ENCODE measurements around the gene CADM2.

CADM2 gene

GRCh38 chr3:86073799-86074198 lies 1115.0 kb downstream of the CADM2 start:
- H3K27ac ChIP-seq (ENCODE audit: low read depth, low read length): no peak overlapping the region
- no peaks in the 10 kb centered on the region for H3K36me3 ChIP-seq (ENCODE audit: control insufficient read depth, low read length)
- H4K20me1 ChIP-seq (ENCODE audit: control insufficient read depth, insufficient read depth, low read depth, low read length): no peaks in the 10 kb centered on the region
- no peaks in the 10 kb centered on the region for H3K9me3 ChIP-seq (ENCODE audit: control insufficient read depth, insufficient read depth, low read length)
- H3K4me1 ChIP-seq (ENCODE audit: control insufficient read depth, low read length): no peaks in the 10 kb centered on the region
- H3K4me2 ChIP-seq (ENCODE audit: low read length): no peak overlapping the region
- H3K4me3 ChIP-seq (ENCODE audit: low read length): no peak overlapping the region
- TF ChIP-seq CTCF (IDR thresholded peaks at IDR 0.05; ENCODE audit: low read depth, low read length, poor library complexity, severe bottlenecking): no peak
- TF ChIP-seq EZH2phosphoT487 (IDR thresholded peaks at IDR 0.05; ENCODE audit: borderline replicate concordance, low read length): no peak
- H3K79me2 ChIP-seq (ENCODE audit: control insufficient read depth, low read length): no peaks in the 10 kb centered on the region
- H3K27me3 ChIP-seq (ENCODE audit: control insufficient read depth, low read length): no peaks in the 10 kb centered on the region
- H3F3A ChIP-seq (ENCODE audit: control insufficient read depth, insufficient read depth): no peaks in the 10 kb centered on the region
- H3K9me2 ChIP-seq (replicated peaks; ENCODE audit: control insufficient read depth, low read length): no peaks in the 10 kb centered on the region

- H3K4me3 ChIP-seq (ENCODE audit: low read length): no peak overlapping the region
- H3K27ac ChIP-seq (ENCODE audit: low read depth, low read length): no peak overlapping the region
- H3K27me3 ChIP-seq (ENCODE audit: control insufficient read depth, low read length): no peaks in the 10 kb centered on the region
- H3K4me1 ChIP-seq (ENCODE audit: control insufficient read depth, low read length): no peaks in the 10 kb centered on the region
- no peaks in the 10 kb centered on the region for H3F3A ChIP-seq (ENCODE audit: control insufficient read depth, insufficient read depth)
- no peaks in the 10 kb centered on the region for H3K9me3 ChIP-seq (ENCODE audit: control insufficient read depth, insufficient read depth, low read length)
- no peak overlapping the region for H3K4me2 ChIP-seq (ENCODE audit: low read length)
- H3K9me2 ChIP-seq (replicated peaks; ENCODE audit: control insufficient read depth, low read length): no peaks in the 10 kb centered on the region
- no peaks in the 10 kb centered on the region for H3K36me3 ChIP-seq (ENCODE audit: control insufficient read depth, low read length)
- H4K20me1 ChIP-seq (ENCODE audit: control insufficient read depth, insufficient read depth, low read depth, low read length): no peaks in the 10 kb centered on the region
- no peaks in the 10 kb centered on the region for H3K79me2 ChIP-seq (ENCODE audit: control insufficient read depth, low read length)
- TF ChIP-seq EZH2phosphoT487 (IDR thresholded peaks at IDR 0.05; ENCODE audit: borderline replicate concordance, low read length): no peak
- no peak for TF ChIP-seq CTCF (IDR thresholded peaks at IDR 0.05; ENCODE audit: low read depth, low read length, poor library complexity, severe bottlenecking)
These were observed 1128.5 kb downstream of the CADM2 start for GRCh38 chr3:86087160-86087871.

GRCh38 chr3:86104154-86104553 lies 1145.4 kb downstream of the CADM2 start:
- Histone ChIP-seq H3F3A (ENCODE audit: control insufficient read depth, insufficient read depth) (no peaks in the 10 kb centered on the region), H3K9me2 (replicated peaks; ENCODE audit: control insufficient read depth, low read length) (no peaks in the 10 kb centered on the region), H3K36me3 (ENCODE audit: control insufficient read depth, low read length) (no peaks in the 10 kb centered on the region), H3K79me2 (ENCODE audit: control insufficient read depth, low read length) (no peaks in the 10 kb centered on the region), H3K4me2 (ENCODE audit: low read length) (no peak overlapping the region), H3K4me1 (ENCODE audit: control insufficient read depth, low read length) (no peaks in the 10 kb centered on the region), H3K4me3 (ENCODE audit: low read length) (no peak overlapping the region), H3K27ac (ENCODE audit: low read depth, low read length) (no peak overlapping the region), H4K20me1 (ENCODE audit: control insufficient read depth, insufficient read depth, low read depth, low read length) (no peaks in the 10 kb centered on the region), H3K9me3 (ENCODE audit: control insufficient read depth, insufficient read depth, low read length) (no peaks in the 10 kb centered on the region; the same call in 1 of the 2 replicates), H3K27me3 (ENCODE audit: control insufficient read depth, low read length) (no peaks in the 10 kb centered on the region)
- TF ChIP-seq EZH2phosphoT487 (IDR thresholded peaks at IDR 0.05; ENCODE audit: borderline replicate concordance, low read length): no peak
- TF ChIP-seq CTCF (IDR thresholded peaks at IDR 0.05; ENCODE audit: low read depth, low read length, poor library complexity, severe bottlenecking): no peak

All from DOHH2 (cell line).